Dermis microvascular lymphatic vessel endothelial cell (primary cell): ENCODE measurements around the gene PIKFYVE. TPM values are rescaled to one million over a fixed set of nuclear protein-coding genes. Genes with fewer than 3 reads are reported as not detected.
"Not testable (repeated sequence)": the region's sequence is repeated elsewhere in the genome, so short reads cannot be mapped to it uniquely, and the experiment has no call there.

Experiments
- DNase-seq, 2 donors: peaks; one replicate each; pipeline versions ENCODE4 v3.0.0 to v3.0.0-alpha.2; 2010; ENCODE audit warnings: low read depth in 2 of 2
- total RNA-seq: library from RNA; depleted of rRNA; stranded (reverse); fragments of >200 nt; gene quantifications from 2 replicates; pipeline ENCODE4 v1.2.1, GENCODE V29; 2014

Gene PIKFYVE
- total RNA-seq, 1 donor from 2014 or later: 19.3 TPM

- no peak for DNase-seq
Measured at GRCh38 chr2:208300847-208301618, 35.0 kb downstream of the PIKFYVE start.

GRCh38 chr2:208304157-208304556 lies 38.1 kb downstream of the PIKFYVE start:
- no peak for DNase-seq

- DNase-seq: no peak
Measured at GRCh38 chr2:208304695-208305094, 38.6 kb downstream of the PIKFYVE start.

GRCh38 chr2:208306291-208306690 lies 40.2 kb downstream of the PIKFYVE start:
- DNase-seq: no peak

GRCh38 chr2:208311321-208311720 lies 45.3 kb downstream of the PIKFYVE start:
- no peak for DNase-seq

- no peak for DNase-seq
Measured at GRCh38 chr2:208311954-208312353, 45.9 kb downstream of the PIKFYVE start.

- DNase-seq: peak in 1 of 2 donors; percentile 14
Measured at GRCh38 chr2:208315081-208315788, 49.2 kb downstream of the PIKFYVE start.

GRCh38 chr2:208318127-208318526 lies 52.1 kb downstream of the PIKFYVE start:
- no peak for DNase-seq

- DNase-seq: no peak
Measured at GRCh38 chr2:208319391-208319790, 53.3 kb downstream of the PIKFYVE start.

GRCh38 chr2:208320686-208321085 lies 54.6 kb downstream of the PIKFYVE start:
- DNase-seq: no peak

GRCh38 chr2:208326016-208326415 lies 60.0 kb downstream of the PIKFYVE start:
- no peak for DNase-seq

GRCh38 chr2:208329485-208329884 lies 63.4 kb downstream of the PIKFYVE start:
- no peak for DNase-seq

- DNase-seq: no peak
Measured at GRCh38 chr2:208334230-208334629, 68.2 kb downstream of the PIKFYVE start.

- DNase-seq: no peak
Measured at GRCh38 chr2:208346756-208347155, 80.7 kb downstream of the PIKFYVE start.

GRCh38 chr2:208350610-208351009 lies 84.6 kb downstream of the PIKFYVE start:
- no peak for DNase-seq

GRCh38 chr2:208352644-208353567 lies 86.9 kb downstream of the PIKFYVE start:
- no peak for DNase-seq

- DNase-seq: no peak
Measured at GRCh38 chr2:208354964-208355381, 88.9 kb downstream of the PIKFYVE start.

- DNase-seq: not testable (repeated sequence)
Measured at GRCh38 chr2:208356420-208356819, 90.4 kb downstream of the PIKFYVE start.

- DNase-seq: no peak
Measured at GRCh38 chr2:208356846-208357574, 91.0 kb downstream of the PIKFYVE start.

- no peak for DNase-seq
Measured at GRCh38 chr2:208358758-208359631, 92.9 kb downstream of the PIKFYVE start.
